HCT116 (cell line): ENCODE measurements around the gene URM1.

Experiments used
- CEBPB ChIP-seq: IDR thresholded peaks from 2 replicates; pipeline ENCODE4 v1.6.1; 2012; ENCODE audit warnings: low read depth
- EGR1 ChIP-seq: IDR thresholded peaks from 2 replicates; pipeline ENCODE4 v1.6.1; 2012; ENCODE audit warnings: low read depth
- ELF1 ChIP-seq: IDR thresholded peaks from 2 replicates; pipeline ENCODE4 v1.6.1; 2012; ENCODE audit warnings: low read depth, borderline replicate concordance
- EZH2 ChIP-seq: fragments of 200-600 bp; sonication (generic); IDR thresholded peaks from 2 replicates; pipeline ENCODE4 v1.6.1; 2017; ENCODE audit warnings: antibody characterized with exemption, mixed run types
- JUND ChIP-seq: IDR thresholded peaks from 2 replicates; pipeline ENCODE4 v1.6.1; 2012
- POLR2A ChIP-seq: IDR thresholded peaks from 2 replicates; pipeline ENCODE4 v1.7.0; 2011; ENCODE audit warnings: borderline replicate concordance; ENCODE audit not compliant: insufficient read depth, insufficient read length; ENCODE audit errors: extremely low read depth
- POLR2AphosphoS5 ChIP-seq: IDR thresholded peaks from 2 replicates; pipeline ENCODE4 v1.6.1; 2011; ENCODE audit warnings: mild to moderate bottlenecking, low read depth, low read length, moderate library complexity
- RAD21 ChIP-seq: IDR thresholded peaks from 2 replicates; pipeline ENCODE4 v1.6.1; 2012; ENCODE audit warnings: low read depth, mild to moderate bottlenecking
- SP1 ChIP-seq: IDR thresholded peaks from 2 replicates; pipeline ENCODE4 v1.6.1; 2012; ENCODE audit warnings: low read depth
- SRF ChIP-seq: IDR thresholded peaks from 2 replicates; pipeline ENCODE4 v1.6.1; 2012; ENCODE audit warnings: low read depth
- TF ChIP-seq, protein P1 (sequence below): IDR thresholded peaks from 2 replicates; pipeline ENCODE4 v1.6.1; 2012
- TF ChIP-seq, protein P2 (sequence below), 3 experiments: fragments of 200-600 bp in 1 of 3; sonication (generic) in 1 of 3; IDR thresholded peaks in 2 of 3; conservative IDR thresholded peaks in 1 of 3; 2 replicates each; pipeline ENCODE4 v1.5.1; 2012 to 2017; ENCODE audit warnings: low read depth in 2 of 3, low read length in 2 of 3, antibody characterized with exemption in 1 of 3, borderline replicate concordance in 1 of 3, control low read depth in 1 of 3, mild to moderate bottlenecking in 1 of 3, mixed read lengths in 1 of 3, mixed run types in 1 of 3, moderate library complexity in 1 of 3; ENCODE audit not compliant: insufficient read depth in 1 of 3
- TF ChIP-seq, protein P3 (sequence below): IDR thresholded peaks from 2 replicates; pipeline ENCODE4 v1.6.1; 2012
- TF ChIP-seq, protein P4 (sequence below): IDR thresholded peaks from 2 replicates; pipeline ENCODE4 v1.6.1; 2012; ENCODE audit warnings: low read depth

DNA sequence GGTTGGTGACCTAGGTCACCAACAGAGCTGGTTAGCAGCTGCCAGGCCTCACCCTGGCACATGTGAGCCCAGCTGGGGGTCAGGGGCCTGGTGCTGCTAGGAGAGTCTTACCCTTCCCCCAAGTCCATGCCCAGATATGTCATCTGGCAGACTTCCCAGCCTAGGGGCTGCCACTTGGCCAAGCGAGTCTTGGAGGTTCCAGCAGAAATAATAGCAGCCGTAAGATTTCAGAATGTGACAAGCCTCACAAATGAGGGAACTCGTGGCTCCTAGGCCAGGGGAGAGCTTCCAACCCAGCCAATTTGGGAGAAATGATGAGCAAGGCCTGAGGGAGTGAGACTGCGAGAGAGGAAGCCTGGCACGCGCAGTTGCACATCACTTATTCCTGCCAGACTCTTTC lies 11.1 kb downstream of the URM1 start:
- TF ChIP-seq, protein P1, sequence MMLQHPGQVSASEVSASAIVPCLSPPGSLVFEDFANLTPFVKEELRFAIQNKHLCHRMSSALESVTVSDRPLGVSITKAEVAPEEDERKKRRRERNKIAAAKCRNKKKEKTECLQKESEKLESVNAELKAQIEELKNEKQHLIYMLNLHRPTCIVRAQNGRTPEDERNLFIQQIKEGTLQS: no peak
- TF ChIP-seq, protein P2, sequence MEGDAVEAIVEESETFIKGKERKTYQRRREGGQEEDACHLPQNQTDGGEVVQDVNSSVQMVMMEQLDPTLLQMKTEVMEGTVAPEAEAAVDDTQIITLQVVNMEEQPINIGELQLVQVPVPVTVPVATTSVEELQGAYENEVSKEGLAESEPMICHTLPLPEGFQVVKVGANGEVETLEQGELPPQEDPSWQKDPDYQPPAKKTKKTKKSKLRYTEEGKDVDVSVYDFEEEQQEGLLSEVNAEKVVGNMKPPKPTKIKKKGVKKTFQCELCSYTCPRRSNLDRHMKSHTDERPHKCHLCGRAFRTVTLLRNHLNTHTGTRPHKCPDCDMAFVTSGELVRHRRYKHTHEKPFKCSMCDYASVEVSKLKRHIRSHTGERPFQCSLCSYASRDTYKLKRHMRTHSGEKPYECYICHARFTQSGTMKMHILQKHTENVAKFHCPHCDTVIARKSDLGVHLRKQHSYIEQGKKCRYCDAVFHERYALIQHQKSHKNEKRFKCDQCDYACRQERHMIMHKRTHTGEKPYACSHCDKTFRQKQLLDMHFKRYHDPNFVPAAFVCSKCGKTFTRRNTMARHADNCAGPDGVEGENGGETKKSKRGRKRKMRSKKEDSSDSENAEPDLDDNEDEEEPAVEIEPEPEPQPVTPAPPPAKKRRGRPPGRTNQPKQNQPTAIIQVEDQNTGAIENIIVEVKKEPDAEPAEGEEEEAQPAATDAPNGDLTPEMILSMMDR (IDR thresholded peaks at IDR 0.05 in 2 of 3, conservative IDR thresholded peaks at IDR 0.05 in 1 of 3; ENCODE audit: borderline replicate concordance in 1 of 3, insufficient read depth in 1 of 3, low read depth in 2 of 3, low read length in 2 of 3): no peak
- TF ChIP-seq JUND: no peak
- TF ChIP-seq EZH2: no peak
- TF ChIP-seq EGR1: no peak
- no peak for TF ChIP-seq POLR2A
- TF ChIP-seq, protein P3, sequence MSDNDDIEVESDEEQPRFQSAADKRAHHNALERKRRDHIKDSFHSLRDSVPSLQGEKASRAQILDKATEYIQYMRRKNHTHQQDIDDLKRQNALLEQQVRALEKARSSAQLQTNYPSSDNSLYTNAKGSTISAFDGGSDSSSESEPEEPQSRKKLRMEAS: no peak
- no peak for TF ChIP-seq CEBPB
- no peak for TF ChIP-seq SRF
- TF ChIP-seq POLR2AphosphoS5: no peak
- no peak for TF ChIP-seq ELF1
- TF ChIP-seq SP1: no peak
- TF ChIP-seq RAD21: no peak
- TF ChIP-seq, protein P4, sequence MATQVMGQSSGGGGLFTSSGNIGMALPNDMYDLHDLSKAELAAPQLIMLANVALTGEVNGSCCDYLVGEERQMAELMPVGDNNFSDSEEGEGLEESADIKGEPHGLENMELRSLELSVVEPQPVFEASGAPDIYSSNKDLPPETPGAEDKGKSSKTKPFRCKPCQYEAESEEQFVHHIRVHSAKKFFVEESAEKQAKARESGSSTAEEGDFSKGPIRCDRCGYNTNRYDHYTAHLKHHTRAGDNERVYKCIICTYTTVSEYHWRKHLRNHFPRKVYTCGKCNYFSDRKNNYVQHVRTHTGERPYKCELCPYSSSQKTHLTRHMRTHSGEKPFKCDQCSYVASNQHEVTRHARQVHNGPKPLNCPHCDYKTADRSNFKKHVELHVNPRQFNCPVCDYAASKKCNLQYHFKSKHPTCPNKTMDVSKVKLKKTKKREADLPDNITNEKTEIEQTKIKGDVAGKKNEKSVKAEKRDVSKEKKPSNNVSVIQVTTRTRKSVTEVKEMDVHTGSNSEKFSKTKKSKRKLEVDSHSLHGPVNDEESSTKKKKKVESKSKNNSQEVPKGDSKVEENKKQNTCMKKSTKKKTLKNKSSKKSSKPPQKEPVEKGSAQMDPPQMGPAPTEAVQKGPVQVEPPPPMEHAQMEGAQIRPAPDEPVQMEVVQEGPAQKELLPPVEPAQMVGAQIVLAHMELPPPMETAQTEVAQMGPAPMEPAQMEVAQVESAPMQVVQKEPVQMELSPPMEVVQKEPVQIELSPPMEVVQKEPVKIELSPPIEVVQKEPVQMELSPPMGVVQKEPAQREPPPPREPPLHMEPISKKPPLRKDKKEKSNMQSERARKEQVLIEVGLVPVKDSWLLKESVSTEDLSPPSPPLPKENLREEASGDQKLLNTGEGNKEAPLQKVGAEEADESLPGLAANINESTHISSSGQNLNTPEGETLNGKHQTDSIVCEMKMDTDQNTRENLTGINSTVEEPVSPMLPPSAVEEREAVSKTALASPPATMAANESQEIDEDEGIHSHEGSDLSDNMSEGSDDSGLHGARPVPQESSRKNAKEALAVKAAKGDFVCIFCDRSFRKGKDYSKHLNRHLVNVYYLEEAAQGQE: no peak
